HepG2 (cell line): ENCODE results near the gene LINGO1. TPM values are rescaled to one million over a fixed set of nuclear protein-coding genes. Genes with fewer than 3 reads are reported as not detected.

Experiments
- ATAC-seq: fragments of 200-7000 bp; cut with Tn5 transposase; 3 replicates; pipeline ENCODE4 v1.9.1; 2020; ENCODE audit warnings: mild to moderate bottlenecking, moderate library complexity
- BruUV-seq: library from RNA; stranded (reverse); fragments of 400-500 nt; replicated peaks from 2 replicates; lab custom pipeline; 2021; lab: Mats Ljungman, UMichigan
- CTCF ChIA-PET: fragments of 300-600 bp; formaldehyde crosslinking; extraction: SDS; loops from one replicate; lab custom pipeline; 2021; ENCODE audit warnings: low total read pairs, inconsistent platforms, low intra/inter-chr PET ratio; lab: Yijun Ruan, JAX
- POLR2A ChIA-PET: fragments of 350-600 bp; sonication (Branson Sonifier 250); formaldehyde crosslinking; loops from one replicate; lab custom pipeline; 2020; ENCODE audit warnings: antibody characterized with exemption, inconsistent platforms; lab: Yijun Ruan, JAX
- DNase-seq: peaks from one replicate; pipeline ENCODE4 v3.0.0-alpha.2; 2015; ENCODE audit warnings: low spot score
- FAIRE-seq: peaks from 3 replicates; lab custom pipeline; 2011; peaks lifted over from hg19 to GRCh38; lab: Jason Lieb, UNC
- H2AFZ ChIP-seq: one replicate; pipeline ENCODE4 v1.6.1; 2011; ENCODE audit warnings: low read length, inconsistent platforms
- H3K27ac ChIP-seq: fragments of 300-600 bp; 3 replicates; pipeline ENCODE4 v1.8.0; 2011; ENCODE audit warnings: mixed run types, mild to moderate bottlenecking, mixed read lengths, low read length, inconsistent platforms; ENCODE audit not compliant: insufficient read depth; ENCODE audit errors: extremely low read length
- H3K27me3 ChIP-seq, 2 experiments: fragments of 200-600 bp in 1 of 2; 2 replicates in 1 of 2; 3 replicates in 1 of 2; pipeline versions ENCODE4 v1.6.0 to v1.8.0; 2011; ENCODE audit warnings: low read length in 2 of 2, mild to moderate bottlenecking in 2 of 2, moderate library complexity in 2 of 2, inconsistent platforms in 1 of 2; ENCODE audit not compliant: insufficient read depth in 2 of 2, control insufficient read depth in 1 of 2
- H3K36me3 ChIP-seq, 2 experiments: fragments of 200-600 bp in 1 of 2; replicated peaks in 1 of 2; 2 replicates in 1 of 2; 3 replicates in 1 of 2; pipeline versions ENCODE4 v1.5.1 to v1.8.0; 2011; ENCODE audit warnings: low read length in 2 of 2, inconsistent platforms in 1 of 2; ENCODE audit not compliant: insufficient read depth in 2 of 2, control insufficient read depth in 1 of 2
- H3K4me1 ChIP-seq: 2 replicates; pipeline ENCODE4 v1.5.1; 2012; ENCODE audit warnings: low read length, inconsistent platforms; ENCODE audit not compliant: insufficient read depth
- H3K4me2 ChIP-seq: 2 replicates; pipeline ENCODE4 v1.6.0; 2011; ENCODE audit warnings: low read depth, low read length, inconsistent platforms
- H3K4me3 ChIP-seq, 3 experiments: fragments of 200-600 bp in 1 of 3; sonication (generic), shearing (Covaris generic) in 1 of 3; replicated peaks in 1 of 3; 2 replicates each; pipeline ENCODE4 v1.5.1; 2011 to 2016; ENCODE audit warnings: low read length in 3 of 3, inconsistent platforms in 2 of 3, low read depth in 2 of 3, mild to moderate bottlenecking in 2 of 3, control low read depth in 1 of 3, mixed read lengths in 1 of 3; ENCODE audit not compliant: insufficient read depth in 1 of 3
- H3K79me2 ChIP-seq: one replicate; pipeline ENCODE4 v1.6.1; 2011; ENCODE audit warnings: low read length, inconsistent platforms; ENCODE audit not compliant: insufficient read depth
- H3K9ac ChIP-seq: 2 replicates; pipeline ENCODE4 v1.6.0; 2011; ENCODE audit warnings: mild to moderate bottlenecking, low read depth, low read length, inconsistent platforms; ENCODE audit not compliant: insufficient read depth
- H3K9me3 ChIP-seq: 2 replicates; pipeline ENCODE4 v1.5.1; 2012; ENCODE audit warnings: mild to moderate bottlenecking, low read length
- H4K20me1 ChIP-seq: 2 replicates; pipeline ENCODE4 v1.6.0; 2011; ENCODE audit warnings: inconsistent platforms, mild to moderate bottlenecking, low read length, moderate library complexity; ENCODE audit not compliant: insufficient read depth
- CAMTA2 ChIP-seq: sonication (generic); formaldehyde crosslinking; IDR thresholded peaks from 2 replicates; pipeline ENCODE4 v1.4.0; 2020; ENCODE audit warnings: mild to moderate bottlenecking, missing genetic modification reagents, borderline replicate concordance
- HCFC1 ChIP-seq: fragments of 150-350 bp; IDR thresholded peaks from 2 replicates; pipeline ENCODE4 v1.6.1; 2014; ENCODE audit warnings: low read depth, low read length
- KDM5B ChIP-seq: sonication (generic); formaldehyde crosslinking; IDR thresholded peaks from 2 replicates; pipeline ENCODE4 v1.4.0; 2020; ENCODE audit warnings: missing genetic modification reagents, mild to moderate bottlenecking, borderline replicate concordance
- NCOA5 ChIP-seq: sonication (generic); formaldehyde crosslinking; IDR thresholded peaks from 2 replicates; pipeline ENCODE4 v1.4.0; 2020; ENCODE audit warnings: missing genetic modification reagents
- PRMT3 ChIP-seq: sonication (generic); formaldehyde crosslinking; IDR thresholded peaks from 2 replicates; pipeline ENCODE4 v1.8.1; 2022; ENCODE audit warnings: low read depth, mild to moderate bottlenecking, moderate library complexity, missing genetic modification reagents, borderline replicate concordance
- SOX13 ChIP-seq, 3 experiments: fragments of 450-650 bp in 1 of 3; sonication (generic) in 1 of 3; formaldehyde crosslinking in 1 of 3; IDR thresholded peaks in 2 of 3; conservative IDR thresholded peaks in 1 of 3; 2 replicates each; pipeline versions ENCODE4 v1.5.0 to v1.6.1; 2016 to 2020; ENCODE audit warnings: antibody characterized with exemption in 1 of 3, mild to moderate bottlenecking in 1 of 3, missing compliant biosample characterization in 1 of 3, missing genetic modification reagents in 1 of 3, moderate library complexity in 1 of 3
- ZNF557 ChIP-seq: sonication (generic); formaldehyde crosslinking; IDR thresholded peaks from 2 replicates; pipeline ENCODE4 v1.4.0; 2020; ENCODE audit warnings: missing genetic modification reagents
- ZNF570 ChIP-seq: sonication (generic); formaldehyde crosslinking; IDR thresholded peaks from 2 replicates; pipeline ENCODE4 v1.4.0; 2020; ENCODE audit warnings: mild to moderate bottlenecking, missing genetic modification reagents, borderline replicate concordance
- whole genome bisulfite sequencing: methylation state at CpG from one replicate; pipeline ENCODE4 v1.1.6; 2017; ENCODE audit warnings: low lambda C conversion rate; 5-methylcytosine and 5-hydroxymethylcytosine counted together
- in situ Hi-C: cut with HindIII; loops from 2 replicates; pipeline ENCODE4 v1.10.0; 2017; ENCODE audit warnings: low pct_unique_long_range_greater_than_20kb; ENCODE audit not compliant: extremely low pct_ligation_motif_present
- intact Hi-C: fragments of 100-400 bp; cut with micrococcal nuclease; formaldehyde crosslinking; loops from one replicate; pipeline ENCODE4 v1.10.0; 2022; ENCODE audit not compliant: unreplicated experiment
- polyA plus RNA-seq, 8 experiments: library from polyadenylated mRNA; depleted of rRNA in 3 of 8; stranded (reverse) in 7 of 8; unstranded in 1 of 8; fragments of >200 nt; fragmentation: Illumina TruSeq in 4 of 8; extraction: Trizol in 4 of 8; gene quantifications; 2 replicates each; pipeline versions ENCODE4 v1.2.1 to v1.2.3, GENCODE V29; 2011 to 2016; ENCODE audit warnings: low read depth in 4 of 8, missing spikeins in 1 of 8, mixed read lengths in 1 of 8; ENCODE audit not compliant: insufficient read depth in 1 of 8
- total RNA-seq, 5 experiments: library from RNA; depleted of rRNA; stranded (reverse); fragments of >200 nt; fragmentation: Illumina TruSeq; extraction: Trizol; gene quantifications; 2 replicates each; pipeline ENCODE4 v1.2.3, GENCODE V29; 2016; ENCODE audit warnings: low read depth in 1 of 5
- TF ChIP-seq, protein P1 (sequence below): sonication (generic); formaldehyde crosslinking; IDR thresholded peaks from 2 replicates; pipeline ENCODE4 v1.8.1; 2022; ENCODE audit warnings: low read depth, mild to moderate bottlenecking, missing genetic modification reagents
- TF ChIP-seq, protein P2 (sequence below): sonication (generic); formaldehyde crosslinking; IDR thresholded peaks from 2 replicates; pipeline ENCODE4 v1.4.0; 2020; ENCODE audit warnings: mild to moderate bottlenecking, missing genetic modification reagents

Gene LINGO1
- total and polyA plus RNA-seq, 2 of the 13 experiments (the other 11 are each of a cell fraction or from before 2014, with no cell fraction given) = 0.07 TPM; not detected in 1

DNA sequence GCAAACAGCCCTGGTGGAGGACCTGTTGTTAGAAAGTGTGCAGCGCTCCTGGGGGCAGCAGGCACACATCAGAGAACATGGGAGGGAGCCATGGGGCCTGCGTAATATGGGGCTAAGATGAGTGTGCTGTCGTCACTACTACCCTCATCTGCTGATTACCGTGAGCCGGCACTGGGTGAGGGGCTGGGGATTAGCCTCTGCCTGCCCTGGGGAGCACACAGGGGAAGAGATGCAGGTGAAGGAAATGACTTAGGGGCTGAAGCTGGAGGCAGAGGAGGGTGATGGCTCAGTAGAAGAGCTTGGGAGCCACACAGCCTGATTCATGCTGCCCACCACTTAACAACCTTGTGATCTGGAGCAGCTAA lies 33.6 kb upstream of the LINGO1 start (continued):
- TF ChIP-seq CAMTA2 (CRISPR knock-in tag) = no peak
- TF ChIP-seq, protein P1, sequence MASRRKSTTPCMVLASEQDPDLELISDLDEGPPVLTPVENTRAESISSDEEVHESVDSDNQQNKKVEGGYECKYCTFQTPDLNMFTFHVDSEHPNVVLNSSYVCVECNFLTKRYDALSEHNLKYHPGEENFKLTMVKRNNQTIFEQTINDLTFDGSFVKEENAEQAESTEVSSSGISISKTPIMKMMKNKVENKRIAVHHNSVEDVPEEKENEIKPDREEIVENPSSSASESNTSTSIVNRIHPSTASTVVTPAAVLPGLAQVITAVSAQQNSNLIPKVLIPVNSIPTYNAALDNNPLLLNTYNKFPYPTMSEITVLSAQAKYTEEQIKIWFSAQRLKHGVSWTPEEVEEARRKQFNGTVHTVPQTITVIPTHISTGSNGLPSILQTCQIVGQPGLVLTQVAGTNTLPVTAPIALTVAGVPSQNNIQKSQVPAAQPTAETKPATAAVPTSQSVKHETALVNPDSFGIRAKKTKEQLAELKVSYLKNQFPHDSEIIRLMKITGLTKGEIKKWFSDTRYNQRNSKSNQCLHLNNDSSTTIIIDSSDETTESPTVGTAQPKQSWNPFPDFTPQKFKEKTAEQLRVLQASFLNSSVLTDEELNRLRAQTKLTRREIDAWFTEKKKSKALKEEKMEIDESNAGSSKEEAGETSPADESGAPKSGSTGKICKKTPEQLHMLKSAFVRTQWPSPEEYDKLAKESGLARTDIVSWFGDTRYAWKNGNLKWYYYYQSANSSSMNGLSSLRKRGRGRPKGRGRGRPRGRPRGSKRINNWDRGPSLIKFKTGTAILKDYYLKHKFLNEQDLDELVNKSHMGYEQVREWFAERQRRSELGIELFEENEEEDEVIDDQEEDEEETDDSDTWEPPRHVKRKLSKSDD (CRISPR knock-in tag) = no peak

DNA sequence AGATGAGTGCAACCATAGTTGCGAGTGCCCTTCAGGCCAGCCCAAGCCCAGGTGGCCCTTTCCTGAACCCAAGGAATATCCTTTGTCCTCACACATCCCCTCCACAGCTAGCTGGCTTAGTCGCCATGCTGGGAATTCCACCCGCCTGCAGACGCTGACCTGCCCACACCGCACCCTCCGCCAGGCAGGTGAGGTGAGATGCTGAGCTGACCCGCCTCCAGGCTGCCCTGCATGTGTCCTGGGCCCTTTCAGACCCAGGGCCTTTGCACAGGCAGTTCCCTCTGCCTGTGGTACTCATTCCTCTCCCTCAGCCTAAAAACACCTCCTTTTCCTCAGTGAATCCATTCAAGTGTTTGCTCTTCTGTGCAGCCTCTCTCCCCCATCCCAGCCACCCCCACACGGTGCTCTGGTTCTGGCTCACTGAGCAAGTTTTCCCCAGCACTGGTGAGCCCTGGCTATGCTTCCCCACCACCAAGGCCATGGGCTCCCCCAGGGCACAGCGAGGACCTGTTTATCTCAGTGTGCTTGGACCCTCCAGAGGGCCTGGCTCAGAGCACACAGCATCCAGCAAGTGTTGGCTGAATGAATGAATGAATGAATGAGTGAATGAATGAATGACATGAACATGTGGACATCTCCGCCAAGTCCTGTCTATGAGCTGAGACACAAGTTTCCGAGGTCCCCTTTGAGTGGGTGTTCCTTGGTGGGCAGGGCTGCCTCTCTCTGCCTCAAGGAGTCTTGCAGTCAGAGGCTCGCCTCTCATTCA lies 33.0 kb upstream of the LINGO1 start:
- ChIA-PET CTCF (no interaction called here), POLR2A (no interaction called here)
- FAIRE-seq (no peak), ATAC-seq (no peak), DNase-seq (no peak)
- Histone ChIP-seq H3K4me3 (no peak overlapping the region), H3K79me2 (no peaks in the 10 kb centered on the region), H3K4me2 (no peak overlapping the region), H3K9me3 (no peaks in the 10 kb centered on the region), H3K4me1 (no peaks in the 10 kb centered on the region), H3K36me3 (no peaks in the 10 kb centered on the region), H2AFZ (no peak overlapping the region), H3K27me3 (peaks cover 2 to 7% of the 10 kb centered on the region in 2 experiments; a peak in 3 of 5 replicates), H3K9ac (no peak overlapping the region), H4K20me1 (no peaks in the 10 kb centered on the region), H3K27ac (no peak overlapping the region)
- 15% methylated on average over 4 of the region's 12 CpGs for WGBS
- TF ChIP-seq ZNF570 (CRISPR knock-in tag) (no peak), KDM5B (CRISPR knock-in tag) (no peak), HCFC1 (no peak), PRMT3 (CRISPR knock-in tag) (no peak), NCOA5 (no peak), SOX13 (IDR thresholded peaks at IDR 0.05) (no peak), SOX13 (CRISPR knock-in tag; conservative IDR thresholded peaks at IDR 0.05 in 1 of 2, IDR thresholded peaks at IDR 0.05 in 1 of 2) (no peak), ZNF557 (no peak)
- TF ChIP-seq, protein P2, sequence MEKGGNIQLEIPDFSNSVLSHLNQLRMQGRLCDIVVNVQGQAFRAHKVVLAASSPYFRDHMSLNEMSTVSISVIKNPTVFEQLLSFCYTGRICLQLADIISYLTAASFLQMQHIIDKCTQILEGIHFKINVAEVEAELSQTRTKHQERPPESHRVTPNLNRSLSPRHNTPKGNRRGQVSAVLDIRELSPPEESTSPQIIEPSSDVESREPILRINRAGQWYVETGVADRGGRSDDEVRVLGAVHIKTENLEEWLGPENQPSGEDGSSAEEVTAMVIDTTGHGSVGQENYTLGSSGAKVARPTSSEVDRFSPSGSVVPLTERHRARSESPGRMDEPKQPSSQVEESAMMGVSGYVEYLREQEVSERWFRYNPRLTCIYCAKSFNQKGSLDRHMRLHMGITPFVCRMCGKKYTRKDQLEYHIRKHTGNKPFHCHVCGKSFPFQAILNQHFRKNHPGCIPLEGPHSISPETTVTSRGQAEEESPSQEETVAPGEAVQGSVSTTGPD = no peak
- intact Hi-C loops (no loop called here), in situ Hi-C loops (no loop called here)
- no TSS peak for BruUV-seq
